ENCODE measurements around the gene MFGE8. TPM values are rescaled to one million over a fixed set of nuclear protein-coding genes. Genes with fewer than 3 reads are reported as not detected.
A peak's percentile ranks its signal among the peaks of the same experiment; 100 is the strongest.
"Not testable (repeated sequence)": the region's sequence is repeated elsewhere in the genome, so short reads cannot be mapped to it uniquely, and the experiment has no call there.

The MFGE8 gene
- total RNA-seq, 4 donors from 2014 or later, result 496 to 734 (median 508) TPM

GRCh38 chr15:88939486-88939806 lies 26.3 kb upstream of the MFGE8 start:
- 66 to 70% methylated on average over 2 of the region's 2 CpGs for WGBS, 2 donors (ENCODE audit: low coverage in 1 of 2)
- Histone ChIP-seq H3K4me1 (no peaks in the 10 kb centered on the region), H3K36me3 (no peaks in the 10 kb centered on the region), H3K27me3 (no peaks in the 10 kb centered on the region), H3K4me3 (no peak overlapping the region), H3K27ac (no peak overlapping the region), H3K9me3 (no peaks in the 10 kb centered on the region)
- TF ChIP-seq POLR2AphosphoS5 (IDR thresholded peaks at IDR 0.05), result no peak
- TF ChIP-seq CTCF (IDR thresholded peaks at IDR 0.05), result no peak
- no peak for TF ChIP-seq POLR2A (IDR thresholded peaks at IDR 0.05)
- TF ChIP-seq EP300 (IDR thresholded peaks at IDR 0.05), result no peak
- ATAC-seq, result no peak

GRCh38 chr15:88938802-88939485 lies 25.8 kb upstream of the MFGE8 start:
- Histone ChIP-seq H3K27me3 (no peaks in the 10 kb centered on the region), H3K27ac (no peak overlapping the region), H3K9me3 (no peaks in the 10 kb centered on the region), H3K4me1 (peaks cover 0 to under 1% (median 0%) of the 10 kb centered on the region in 3 donors), H3K4me3 (no peak overlapping the region), H3K36me3 (no peaks in the 10 kb centered on the region)
- ATAC-seq, result no peak
- WGBS, 2 donors (ENCODE audit: low coverage in 1 of 2), result 80% methylated on average over 3 to 6 of the region's 15 CpGs
- TF ChIP-seq CTCF (IDR thresholded peaks at IDR 0.05) (no peak), EP300 (IDR thresholded peaks at IDR 0.05) (no peak), POLR2AphosphoS5 (IDR thresholded peaks at IDR 0.05) (no peak), POLR2A (IDR thresholded peaks at IDR 0.05) (no peak)

GRCh38 chr15:88934449-88934848 lies 21.3 kb upstream of the MFGE8 start:
- not testable (repeated sequence) for H3K4me1 ChIP-seq, H3K27me3 ChIP-seq, H3K4me3 ChIP-seq, ATAC-seq, H3K36me3 ChIP-seq, H3K27ac ChIP-seq, H3K9me3 ChIP-seq
- WGBS, 2 donors (ENCODE audit: low coverage in 1 of 2), result 92 to 93% methylated on average over 4 of the region's 4 CpGs

- Histone ChIP-seq H3K27ac (peak overlapping the region in 2 of 4 donors; percentile 64 to 67), H3K9me3 (no peaks in the 10 kb centered on the region), H3K27me3 (no peaks in the 10 kb centered on the region), H3K36me3 (no peaks in the 10 kb centered on the region), H3K4me3 (no peak overlapping the region), H3K4me1 (peaks cover 0 to 10% (median 10%) of the 10 kb centered on the region in 3 donors)
- ATAC-seq, result peak; percentile 60
- TF ChIP-seq POLR2A (IDR thresholded peaks at IDR 0.05), result no peak
- TF ChIP-seq POLR2AphosphoS5 (IDR thresholded peaks at IDR 0.05), result no peak
- 22 to 40% methylated on average over 1 of the region's 1 CpG for WGBS, 2 donors (ENCODE audit: low coverage in 1 of 2)
Observed at GRCh38 chr15:88932875-88933330, 19.7 kb upstream of the MFGE8 start.

GRCh38 chr15:88932271-88932874 lies 19.2 kb upstream of the MFGE8 start:
- Histone ChIP-seq H3K9me3 (no peaks in the 10 kb centered on the region), H3K27ac (peak overlapping the region; percentile 5 to 74 (median 66)), H3K27me3 (no peaks in the 10 kb centered on the region), H3K4me1 (peaks cover 0 to 10% (median 10%) of the 10 kb centered on the region in 3 donors), H3K4me3 (no peak overlapping the region), H3K36me3 (no peaks in the 10 kb centered on the region)
- peak; percentile 77 for ATAC-seq
- 44 to 49% methylated on average over 3 of the region's 4 CpGs for WGBS, 2 donors (ENCODE audit: low coverage in 1 of 2)
- no peak for TF ChIP-seq POLR2A (IDR thresholded peaks at IDR 0.05)
- no peak for TF ChIP-seq CTCF (IDR thresholded peaks at IDR 0.05)
- TF ChIP-seq POLR2AphosphoS5 (IDR thresholded peaks at IDR 0.05), result no peak
- TF ChIP-seq EP300 (IDR thresholded peaks at IDR 0.05), result no peak

GRCh38 chr15:88930579-88930978 lies 17.4 kb upstream of the MFGE8 start:
- H3K4me3 ChIP-seq, result no peak overlapping the region
- H3K27ac ChIP-seq, result no peak overlapping the region
- 96 to 100% methylated on average over 1 to 2 of the region's 2 CpGs for WGBS, 2 donors (ENCODE audit: low coverage in 1 of 2)
- TF ChIP-seq POLR2AphosphoS5 (IDR thresholded peaks at IDR 0.05) (no peak), EP300 (IDR thresholded peaks at IDR 0.05) (no peak), POLR2A (IDR thresholded peaks at IDR 0.05) (no peak), CTCF (IDR thresholded peaks at IDR 0.05) (no peak)
- H3K4me1 ChIP-seq, result peaks cover 0 to 10% (median 10%) of the 10 kb centered on the region in 3 donors
- no peaks in the 10 kb centered on the region for H3K27me3 ChIP-seq
- no peak for ATAC-seq
- no peaks in the 10 kb centered on the region for H3K36me3 ChIP-seq
- no peaks in the 10 kb centered on the region for H3K9me3 ChIP-seq

- not testable (repeated sequence) for H3K4me3 ChIP-seq, H3K9me3 ChIP-seq, H3K27me3 ChIP-seq, H3K36me3 ChIP-seq, ATAC-seq, H3K27ac ChIP-seq, H3K4me1 ChIP-seq
- 60 to 69% methylated on average over 3 of the region's 3 CpGs for WGBS, 2 donors (ENCODE audit: low coverage in 1 of 2)
Observed at GRCh38 chr15:88929358-88930098, 16.3 kb upstream of the MFGE8 start.

GRCh38 chr15:88928192-88928591 lies 15.0 kb upstream of the MFGE8 start:
- not testable (repeated sequence) for H3K27ac ChIP-seq, H3K36me3 ChIP-seq, H3K27me3 ChIP-seq, H3K4me1 ChIP-seq, H3K4me3 ChIP-seq, ATAC-seq, H3K9me3 ChIP-seq
